Left lung (tissue), 10 donors: Measurements from ENCODE around the gene PROX1. TPM values are rescaled to one million over a fixed set of nuclear protein-coding genes. Genes with fewer than 3 reads are reported as not detected.

Experiments used
- ATAC-seq: fragments of 200-7000 bp; cut with Tn5 transposase; one replicate; pipeline ENCODE4 v1.9.1; 2020; ENCODE audit warnings: moderate library complexity
- DNase-seq, 4 donors: peaks; one replicate each; pipeline ENCODE4 v3.0.0-alpha.2; 2013 to 2020
- H3K27ac ChIP-seq, 2 donors: fragments of 200-600 bp; sonication (generic) in 1 of 2; one replicate each; pipeline versions ENCODE4 v1.5.0 to v1.8.0; 2020 to 2021
- H3K27me3 ChIP-seq, 2 donors: fragments of 200-600 bp; sonication (generic) in 1 of 2; one replicate each; pipeline versions ENCODE4 v1.5.0 to v1.8.0; 2020 to 2021
- H3K36me3 ChIP-seq, 2 donors: fragments of 200-600 bp; sonication (generic) in 1 of 2; one replicate each; pipeline versions ENCODE4 v1.5.0 to v1.8.0; 2020 to 2021
- H3K4me1 ChIP-seq, 2 donors: fragments of 200-600 bp; one replicate each; pipeline ENCODE4 v1.8.0; 2021
- H3K4me3 ChIP-seq, 2 donors: fragments of 200-600 bp; sonication (generic) in 1 of 2; one replicate each; pipeline versions ENCODE4 v1.5.0 to v1.8.0; 2020 to 2021; ENCODE audit warnings: mild to moderate bottlenecking in 1 of 2
- H3K9me3 ChIP-seq, 2 donors: fragments of 200-600 bp; sonication (generic) in 1 of 2; one replicate each; pipeline versions ENCODE4 v1.5.0 to v1.8.0; 2020 to 2021
- intact Hi-C, 2 donors: fragments of 100-400 bp; cut with DNase I; formaldehyde crosslinking; loops; one replicate each; pipeline versions ENCODE4 v1.11.2 to v1.14.2; 2022
- polyA plus RNA-seq, 6 donors: library from polyadenylated mRNA; unstranded; fragments of 120-200 nt; gene quantifications; one replicate each; pipeline ENCODE4 v1.2.1, GENCODE V29; 2013; ENCODE audit not compliant: insufficient read length in 6 of 6
- total RNA-seq, 2 donors: library from RNA; stranded (reverse); fragmentation: NEBNext Ultra II Directional; extraction: Animal tissue kit (Norgen Biotek cat#: 25700); gene quantifications; one replicate each; pipeline ENCODE4 v1.2.1, GENCODE V29; 2021
- TF ChIP-seq, protein P1 (sequence below), 2 donors: fragments of 200-600 bp; sonication (generic) in 1 of 2; IDR thresholded peaks; one replicate each; pipeline versions ENCODE4 v1.5.0 to v1.8.0; 2021; ENCODE audit warnings: antibody characterized with exemption in 2 of 2
- donor health status: DM: no; HTN: yes; CAD: no.
- donor health status: DM: no; HTN: no; CAD: no.

PROX1 gene
- total and polyA plus RNA-seq, 8 donors, result 6.2 to 15.3 (median 9.1) TPM

DNA sequence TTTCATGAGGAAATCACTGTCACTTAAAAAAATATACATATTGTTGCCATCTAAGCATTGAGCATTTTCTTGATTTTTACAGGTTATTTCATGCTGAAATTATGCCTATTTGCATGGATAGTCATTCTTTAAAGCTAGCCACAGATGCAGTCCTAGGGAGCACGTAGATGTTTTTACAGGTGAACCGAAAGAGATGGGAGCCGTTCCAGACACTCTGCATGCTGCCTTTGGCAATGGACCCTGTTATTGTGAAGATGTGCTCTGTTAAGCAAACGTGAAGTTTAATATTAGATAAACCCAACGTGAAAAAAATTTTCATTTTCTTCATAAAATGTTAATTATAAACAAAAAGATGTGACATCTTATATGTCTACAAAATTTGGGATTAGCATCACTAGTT is 7.1 kb downstream of the PROX1 start:
- Histone ChIP-seq H3K27ac (no peak overlapping the region), H3K36me3 (no peaks in the 10 kb centered on the region), H3K9me3 (no peaks in the 10 kb centered on the region), H3K27me3 (peaks cover 15 to 43% of the 10 kb centered on the region in 2 donors), H3K4me3 (no peak overlapping the region), H3K4me1 (no peaks in the 10 kb centered on the region)
- ATAC-seq (no peak), DNase-seq (no peak)
- TF ChIP-seq, protein P1, sequence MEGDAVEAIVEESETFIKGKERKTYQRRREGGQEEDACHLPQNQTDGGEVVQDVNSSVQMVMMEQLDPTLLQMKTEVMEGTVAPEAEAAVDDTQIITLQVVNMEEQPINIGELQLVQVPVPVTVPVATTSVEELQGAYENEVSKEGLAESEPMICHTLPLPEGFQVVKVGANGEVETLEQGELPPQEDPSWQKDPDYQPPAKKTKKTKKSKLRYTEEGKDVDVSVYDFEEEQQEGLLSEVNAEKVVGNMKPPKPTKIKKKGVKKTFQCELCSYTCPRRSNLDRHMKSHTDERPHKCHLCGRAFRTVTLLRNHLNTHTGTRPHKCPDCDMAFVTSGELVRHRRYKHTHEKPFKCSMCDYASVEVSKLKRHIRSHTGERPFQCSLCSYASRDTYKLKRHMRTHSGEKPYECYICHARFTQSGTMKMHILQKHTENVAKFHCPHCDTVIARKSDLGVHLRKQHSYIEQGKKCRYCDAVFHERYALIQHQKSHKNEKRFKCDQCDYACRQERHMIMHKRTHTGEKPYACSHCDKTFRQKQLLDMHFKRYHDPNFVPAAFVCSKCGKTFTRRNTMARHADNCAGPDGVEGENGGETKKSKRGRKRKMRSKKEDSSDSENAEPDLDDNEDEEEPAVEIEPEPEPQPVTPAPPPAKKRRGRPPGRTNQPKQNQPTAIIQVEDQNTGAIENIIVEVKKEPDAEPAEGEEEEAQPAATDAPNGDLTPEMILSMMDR (IDR thresholded peaks at IDR 0.05), result no peak
- intact Hi-C loops, result no loop called here

DNA sequence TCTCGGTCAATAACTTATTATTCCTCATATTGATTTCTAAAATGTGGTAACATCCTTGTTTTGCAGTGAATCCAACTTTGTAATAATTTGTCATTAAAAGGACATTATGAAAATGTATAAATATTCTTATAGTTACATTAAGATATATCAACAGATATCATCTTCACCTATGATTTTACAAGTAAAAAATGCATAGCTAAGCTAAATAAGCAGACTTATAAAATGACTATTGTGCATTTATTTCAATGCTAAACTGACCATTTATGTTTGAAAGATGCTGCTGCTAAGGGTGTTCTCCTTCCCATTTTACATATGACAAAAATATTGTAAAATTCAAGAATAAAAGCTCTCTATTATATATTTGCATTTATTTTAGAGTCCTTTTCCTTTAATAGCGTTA is 7.8 kb downstream of the PROX1 start:
- TF ChIP-seq, protein P1 (IDR thresholded peaks at IDR 0.05), result no peak
- Histone ChIP-seq H3K27me3 (peaks cover 10 to 39% of the 10 kb centered on the region in 2 donors), H3K36me3 (no peaks in the 10 kb centered on the region), H3K9me3 (no peaks in the 10 kb centered on the region), H3K4me1 (no peaks in the 10 kb centered on the region), H3K27ac (no peak overlapping the region), H3K4me3 (no peak overlapping the region)
- intact Hi-C loops, result no loop called here
- DNase-seq (no peak), ATAC-seq (no peak)

DNA sequence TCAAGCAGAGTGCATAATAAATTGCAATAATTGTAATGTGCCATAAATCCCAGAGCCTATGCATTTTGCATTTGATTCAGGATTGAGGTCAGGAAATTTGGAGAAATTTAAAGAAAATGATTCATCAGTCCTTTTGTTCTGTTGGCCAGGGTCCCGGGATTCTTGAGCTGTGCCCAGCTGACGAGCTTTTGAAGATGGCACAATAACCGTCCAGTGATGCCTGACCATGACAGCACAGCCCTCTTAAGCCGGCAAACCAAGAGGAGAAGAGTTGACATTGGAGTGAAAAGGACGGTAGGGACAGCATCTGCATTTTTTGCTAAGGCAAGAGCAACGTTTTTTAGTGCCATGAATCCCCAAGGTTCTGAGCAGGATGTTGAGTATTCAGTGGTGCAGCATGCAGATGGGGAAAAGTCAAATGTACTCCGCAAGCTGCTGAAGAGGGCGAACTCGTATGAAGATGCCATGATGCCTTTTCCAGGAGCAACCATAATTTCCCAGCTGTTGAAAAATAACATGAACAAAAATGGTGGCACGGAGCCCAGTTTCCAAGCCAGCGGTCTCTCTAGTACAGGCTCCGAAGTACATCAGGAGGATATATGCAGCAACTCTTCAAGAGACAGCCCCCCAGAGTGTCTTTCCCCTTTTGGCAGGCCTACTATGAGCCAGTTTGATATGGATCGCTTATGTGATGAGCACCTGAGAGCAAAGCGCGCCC is 8.7 kb downstream of the PROX1 start:
- Histone ChIP-seq H3K27ac (no peak overlapping the region), H3K27me3 (peaks cover 7 to 30% of the 10 kb centered on the region in 2 donors), H3K4me1 (no peaks in the 10 kb centered on the region), H3K9me3 (no peaks in the 10 kb centered on the region), H3K4me3 (no peak overlapping the region), H3K36me3 (no peaks in the 10 kb centered on the region)
- TF ChIP-seq, protein P1 (IDR thresholded peaks at IDR 0.05), result no peak
- DNase-seq, result peak in 2 of 4 donors; percentile 74 to 79
- intact Hi-C loops, result no loop called here
- ATAC-seq, result no peak

DNA sequence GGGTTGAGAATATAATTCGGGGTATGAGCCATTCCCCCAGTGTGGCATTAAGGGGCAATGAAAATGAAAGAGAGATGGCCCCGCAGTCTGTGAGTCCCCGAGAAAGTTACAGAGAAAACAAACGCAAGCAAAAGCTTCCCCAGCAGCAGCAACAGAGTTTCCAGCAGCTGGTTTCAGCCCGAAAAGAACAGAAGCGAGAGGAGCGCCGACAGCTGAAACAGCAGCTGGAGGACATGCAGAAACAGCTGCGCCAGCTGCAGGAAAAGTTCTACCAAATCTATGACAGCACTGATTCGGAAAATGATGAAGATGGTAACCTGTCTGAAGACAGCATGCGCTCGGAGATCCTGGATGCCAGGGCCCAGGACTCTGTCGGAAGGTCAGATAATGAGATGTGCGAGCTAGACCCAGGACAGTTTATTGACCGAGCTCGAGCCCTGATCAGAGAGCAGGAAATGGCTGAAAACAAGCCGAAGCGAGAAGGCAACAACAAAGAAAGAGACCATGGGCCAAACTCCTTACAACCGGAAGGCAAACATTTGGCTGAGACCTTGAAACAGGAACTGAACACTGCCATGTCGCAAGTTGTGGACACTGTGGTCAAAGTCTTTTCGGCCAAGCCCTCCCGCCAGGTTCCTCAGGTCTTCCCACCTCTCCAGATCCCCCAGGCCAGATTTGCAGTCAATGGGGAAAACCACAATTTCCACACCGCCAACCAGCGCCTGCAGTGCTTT is 9.4 kb downstream of the PROX1 start:
- no peak for ATAC-seq
- peaks cover 6 to 23% of the 10 kb centered on the region in 2 donors for H3K27me3 ChIP-seq
- TF ChIP-seq, protein P1 (IDR thresholded peaks at IDR 0.05), result no peak
- H3K9me3 ChIP-seq, result no peaks in the 10 kb centered on the region
- H3K27ac ChIP-seq, result no peak overlapping the region
- no peak overlapping the region for H3K4me3 ChIP-seq
- intact Hi-C loops, result no loop called here
- no peaks in the 10 kb centered on the region for H3K4me1 ChIP-seq
- no peaks in the 10 kb centered on the region for H3K36me3 ChIP-seq
- peak in 2 of 4 donors; percentile 67 to 83 for DNase-seq

DNA sequence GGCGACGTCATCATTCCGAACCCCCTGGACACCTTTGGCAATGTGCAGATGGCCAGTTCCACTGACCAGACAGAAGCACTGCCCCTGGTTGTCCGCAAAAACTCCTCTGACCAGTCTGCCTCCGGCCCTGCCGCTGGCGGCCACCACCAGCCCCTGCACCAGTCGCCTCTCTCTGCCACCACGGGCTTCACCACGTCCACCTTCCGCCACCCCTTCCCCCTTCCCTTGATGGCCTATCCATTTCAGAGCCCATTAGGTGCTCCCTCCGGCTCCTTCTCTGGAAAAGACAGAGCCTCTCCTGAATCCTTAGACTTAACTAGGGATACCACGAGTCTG is 10.0 kb downstream of the PROX1 start:
- intact Hi-C loops, result no loop called here
- no peaks in the 10 kb centered on the region for H3K9me3 ChIP-seq
- H3K27me3 ChIP-seq, result peaks cover 6 to 17% of the 10 kb centered on the region in 2 donors
- no peaks in the 10 kb centered on the region for H3K4me1 ChIP-seq
- ATAC-seq (no peak), DNase-seq (no peak)
- no peaks in the 10 kb centered on the region for H3K36me3 ChIP-seq
- H3K4me3 ChIP-seq, result no peak overlapping the region
- TF ChIP-seq, protein P1 (IDR thresholded peaks at IDR 0.05), result no peak
- no peak overlapping the region for H3K27ac ChIP-seq
